H9 (cell line): ENCODE results near the gene PCDH9. TPM values are rescaled to one million over a fixed set of nuclear protein-coding genes. Genes with fewer than 3 reads are reported as not detected.

ENCODE experiments used
- DNase-seq: peaks from one replicate; pipeline ENCODE4 v3.0.0-alpha.2; 2017
- H2AFZ ChIP-seq: one replicate; pipeline ENCODE4 v1.6.1; 2013; ENCODE audit warnings: mild to moderate bottlenecking, low read length, control low read depth, moderate library complexity
- H2AK5ac ChIP-seq: 2 replicates; pipeline ENCODE4 v1.6.1; 2013; ENCODE audit warnings: low read length, control low read depth, mixed read lengths; ENCODE audit not compliant: insufficient read length
- H2BK120ac ChIP-seq: one replicate; pipeline ENCODE4 v1.6.1; 2013; ENCODE audit warnings: low read depth, mild to moderate bottlenecking, low read length, control low read depth, inconsistent platforms; ENCODE audit not compliant: poor library complexity, severe bottlenecking
- H2BK12ac ChIP-seq: 2 replicates; pipeline ENCODE4 v1.6.1; 2013; ENCODE audit warnings: low read length, control low read depth, mixed read lengths, low read depth; ENCODE audit not compliant: insufficient read length
- H2BK15ac ChIP-seq: 2 replicates; pipeline ENCODE4 v1.6.1; 2013; ENCODE audit warnings: low read depth, low read length, control low read depth
- H2BK20ac ChIP-seq: one replicate; pipeline ENCODE4 v1.6.1; 2013; ENCODE audit warnings: low read depth, mild to moderate bottlenecking, low read length, control low read depth, inconsistent platforms; ENCODE audit not compliant: poor library complexity, severe bottlenecking
- H2BK5ac ChIP-seq: 2 replicates; pipeline ENCODE4 v1.6.1; 2013; ENCODE audit warnings: low read length, control low read depth, mixed read lengths; ENCODE audit not compliant: insufficient read length
- H3K14ac ChIP-seq: 2 replicates; pipeline ENCODE4 v1.6.1; 2013; ENCODE audit warnings: low read length, control low read depth; ENCODE audit not compliant: insufficient read depth
- H3K18ac ChIP-seq: 2 replicates; pipeline ENCODE4 v1.6.1; 2013; ENCODE audit warnings: low read depth, mild to moderate bottlenecking, mixed read lengths, low read length, control low read depth; ENCODE audit not compliant: insufficient read length
- H3K23ac ChIP-seq: 2 replicates; pipeline ENCODE4 v1.6.1; 2013; ENCODE audit warnings: low read length, control low read depth, mixed read lengths, low read depth; ENCODE audit not compliant: insufficient read length
- H3K23me2 ChIP-seq: 2 replicates; pipeline ENCODE4 v1.6.1; 2013; ENCODE audit warnings: low read depth, mild to moderate bottlenecking, mixed read lengths, low read length, control low read depth; ENCODE audit not compliant: insufficient read length, poor library complexity, severe bottlenecking
- H3K27ac ChIP-seq: 2 replicates; pipeline ENCODE4 v1.5.1; 2013; ENCODE audit warnings: low read length, control low read depth, mixed read lengths, low read depth; ENCODE audit not compliant: insufficient read length
- H3K27me3 ChIP-seq: 2 replicates; pipeline ENCODE4 v1.6.1; 2013; ENCODE audit warnings: low read length, control low read depth, inconsistent platforms; ENCODE audit not compliant: insufficient read depth
- H3K4ac ChIP-seq: 2 replicates; pipeline ENCODE4 v1.6.1; 2013; ENCODE audit warnings: low read depth, mild to moderate bottlenecking, control low read depth, inconsistent platforms, low read length, moderate library complexity
- H3K4me1 ChIP-seq: 2 replicates; pipeline ENCODE4 v1.6.1; 2013; ENCODE audit warnings: low read length, control low read depth, inconsistent platforms; ENCODE audit not compliant: insufficient read depth
- H3K4me2 ChIP-seq: 2 replicates; pipeline ENCODE4 v1.6.1; 2013; ENCODE audit warnings: low read length, control low read depth, mixed read lengths; ENCODE audit not compliant: insufficient read length, insufficient read depth
- H3K56ac ChIP-seq: 2 replicates; pipeline ENCODE4 v1.6.1; 2013; ENCODE audit warnings: low read depth, mild to moderate bottlenecking, mixed read lengths, low read length, control low read depth; ENCODE audit not compliant: insufficient read length
- H3K79me1 ChIP-seq: 2 replicates; pipeline ENCODE4 v1.6.1; 2013; ENCODE audit warnings: low read depth, mild to moderate bottlenecking, moderate library complexity, low read length, control low read depth, inconsistent platforms; ENCODE audit not compliant: insufficient read depth, poor library complexity, severe bottlenecking
- H3K79me2 ChIP-seq: 2 replicates; pipeline ENCODE4 v1.6.1; 2013; ENCODE audit warnings: low read length, control low read depth, inconsistent platforms; ENCODE audit not compliant: insufficient read depth
- H3K9ac ChIP-seq: 2 replicates; pipeline ENCODE4 v1.6.1; 2013; ENCODE audit warnings: low read length, control low read depth, mixed read lengths; ENCODE audit not compliant: insufficient read length; ENCODE audit errors: extremely low read depth
- H3K9me3 ChIP-seq: one replicate; pipeline ENCODE4 v1.6.1; 2013; ENCODE audit warnings: low read depth, low read length, inconsistent platforms; ENCODE audit not compliant: control insufficient read depth
- H3T11ph ChIP-seq: one replicate; pipeline ENCODE4 v1.6.1; 2013; ENCODE audit warnings: mild to moderate bottlenecking, low read length, control low read depth, inconsistent platforms
- H4K20me1 ChIP-seq: one replicate; pipeline ENCODE4 v1.6.1; 2013; ENCODE audit not compliant: control insufficient read depth, insufficient read length, insufficient read depth
- H4K5ac ChIP-seq: 2 replicates; pipeline ENCODE4 v1.6.1; 2013; ENCODE audit warnings: low read depth, mild to moderate bottlenecking, mixed read lengths, low read length, control low read depth; ENCODE audit not compliant: insufficient read length
- H4K8ac ChIP-seq: replicated peaks from 2 replicates; pipeline ENCODE4 v1.6.1; 2013; ENCODE audit warnings: low read length, control low read depth, mixed read lengths, low read depth; ENCODE audit not compliant: insufficient read length
- H4K91ac ChIP-seq: 2 replicates; pipeline ENCODE4 v1.6.1; 2013; ENCODE audit warnings: low read depth, mild to moderate bottlenecking, moderate library complexity, mixed read lengths, low read length, control low read depth; ENCODE audit not compliant: insufficient read length
- H3K27ac Mint-ChIP-seq, 3 experiments: 2 replicates in 2 of 3; 3 replicates in 1 of 3; pipeline ENCODE4 v1.8.0; 2020 to 2021; ENCODE audit warnings: mixed read lengths in 3 of 3, mild to moderate bottlenecking in 1 of 3, moderate library complexity in 1 of 3
- H3K27me3 Mint-ChIP-seq: 2 replicates; pipeline ENCODE4 v1.8.0; 2021; ENCODE audit warnings: low read depth, mild to moderate bottlenecking, moderate library complexity, mixed read lengths
- H3K36me3 Mint-ChIP-seq, 3 experiments: 2 replicates in 2 of 3; 3 replicates in 1 of 3; pipeline ENCODE4 v1.8.0; 2020 to 2021; ENCODE audit warnings: low read depth in 3 of 3, mixed read lengths in 3 of 3; ENCODE audit not compliant: insufficient read depth in 1 of 3
- H3K4me1 Mint-ChIP-seq, 2 experiments: 2 replicates each; pipeline ENCODE4 v1.8.0; 2020; ENCODE audit warnings: mixed read lengths in 2 of 2
- H3K4me3 Mint-ChIP-seq, 2 experiments: 2 replicates in 1 of 2; 3 replicates in 1 of 2; pipeline ENCODE4 v1.8.0; 2020 to 2021; ENCODE audit warnings: mild to moderate bottlenecking in 2 of 2, mixed read lengths in 2 of 2, moderate library complexity in 1 of 2
- H3K9me3 Mint-ChIP-seq, 2 experiments: 2 replicates in 1 of 2; 3 replicates in 1 of 2; pipeline ENCODE4 v1.8.0; 2020; ENCODE audit warnings: mild to moderate bottlenecking in 2 of 2, mixed read lengths in 2 of 2, moderate library complexity in 1 of 2
- WGBS: extraction: QIAGEN DNeasy Blood & Tissue Kit; methylation state at CpG from one replicate; pipeline ENCODE4 v1.1.7; 2013; ENCODE audit warnings: missing lambda C conversion rate, low lambda C conversion rate, mixed read lengths; ENCODE audit not compliant: insufficient read length; ENCODE audit errors: extremely low coverage; 5-methylcytosine and 5-hydroxymethylcytosine counted together
- total RNA-seq: library from RNA; stranded (reverse); gene quantifications from 2 replicates; pipeline ENCODE4 v1.2.1, GENCODE V29; 2021
- TF ChIP-seq, protein P1 (sequence below): fragments of 200-600 bp; sonication (generic); conservative IDR thresholded peaks from 3 replicates; pipeline ENCODE4 v1.8.0; 2021; ENCODE audit warnings: antibody characterized with exemption, mild to moderate bottlenecking

The PCDH9 gene
- total RNA-seq, 1 experiment from 2014 or later = 0.11 TPM

DNA sequence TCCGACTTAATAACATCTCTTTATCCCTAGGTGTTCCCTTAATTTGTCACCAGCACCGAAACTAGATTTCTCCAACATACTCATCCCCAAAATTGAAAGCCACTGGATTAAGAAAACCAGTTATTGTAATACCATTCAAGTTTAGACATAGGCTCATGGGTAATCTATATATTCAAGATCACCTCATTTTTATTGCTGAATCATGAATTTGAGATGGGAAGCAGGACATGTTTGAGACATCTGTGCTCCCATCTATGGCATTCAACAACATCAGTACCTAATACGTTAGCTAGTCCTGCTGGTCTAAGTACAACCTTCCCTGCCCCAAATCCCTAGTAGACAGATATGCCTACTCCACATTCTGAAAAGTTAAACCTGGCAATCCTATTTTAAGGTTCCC, 820.6 kb downstream of the PCDH9 start:
- H3K4me2 ChIP-seq = no peak overlapping the region
- Mint-ChIP-seq H3K27ac (no peak overlapping the region; a peak in 1 of 7 replicates), H3K4me1 (peaks cover 6 to 12% of the 10 kb centered on the region in 2 experiments), H3K4me3 (no peak overlapping the region), H3K9me3 (no peaks in the 10 kb centered on the region), H3K27me3 (no peaks in the 10 kb centered on the region), H3K36me3 (no peaks in the 10 kb centered on the region)
- no peak overlapping the region for H2AK5ac ChIP-seq
- TF ChIP-seq, protein P1, sequence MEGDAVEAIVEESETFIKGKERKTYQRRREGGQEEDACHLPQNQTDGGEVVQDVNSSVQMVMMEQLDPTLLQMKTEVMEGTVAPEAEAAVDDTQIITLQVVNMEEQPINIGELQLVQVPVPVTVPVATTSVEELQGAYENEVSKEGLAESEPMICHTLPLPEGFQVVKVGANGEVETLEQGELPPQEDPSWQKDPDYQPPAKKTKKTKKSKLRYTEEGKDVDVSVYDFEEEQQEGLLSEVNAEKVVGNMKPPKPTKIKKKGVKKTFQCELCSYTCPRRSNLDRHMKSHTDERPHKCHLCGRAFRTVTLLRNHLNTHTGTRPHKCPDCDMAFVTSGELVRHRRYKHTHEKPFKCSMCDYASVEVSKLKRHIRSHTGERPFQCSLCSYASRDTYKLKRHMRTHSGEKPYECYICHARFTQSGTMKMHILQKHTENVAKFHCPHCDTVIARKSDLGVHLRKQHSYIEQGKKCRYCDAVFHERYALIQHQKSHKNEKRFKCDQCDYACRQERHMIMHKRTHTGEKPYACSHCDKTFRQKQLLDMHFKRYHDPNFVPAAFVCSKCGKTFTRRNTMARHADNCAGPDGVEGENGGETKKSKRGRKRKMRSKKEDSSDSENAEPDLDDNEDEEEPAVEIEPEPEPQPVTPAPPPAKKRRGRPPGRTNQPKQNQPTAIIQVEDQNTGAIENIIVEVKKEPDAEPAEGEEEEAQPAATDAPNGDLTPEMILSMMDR = no peak
- no CpG with 5 or more reads among the region's 3 CpGs for WGBS
- no peak overlapping the region for H2BK15ac ChIP-seq
- no peak overlapping the region for H3T11ph ChIP-seq
- no peak overlapping the region for H4K8ac ChIP-seq
- no peak overlapping the region for H3K56ac ChIP-seq
- no peaks in the 10 kb centered on the region for H3K9me3 ChIP-seq
- no peaks in the 10 kb centered on the region for H3K27me3 ChIP-seq
- no peaks in the 10 kb centered on the region for H3K23me2 ChIP-seq
- H2BK20ac ChIP-seq = no peak overlapping the region
- no peak overlapping the region for H3K27ac ChIP-seq
- no peaks in the 10 kb centered on the region for H3K79me2 ChIP-seq
- H2BK5ac ChIP-seq = no peak overlapping the region
- no peak overlapping the region for H3K23ac ChIP-seq
- H3K18ac ChIP-seq = no peak overlapping the region
- no peak overlapping the region for H4K91ac ChIP-seq
- no peak for DNase-seq
- no peaks in the 10 kb centered on the region for H3K79me1 ChIP-seq
- H4K20me1 ChIP-seq = no peaks in the 10 kb centered on the region
- H3K14ac ChIP-seq = no peak overlapping the region
- no peak overlapping the region for H2BK12ac ChIP-seq
- H2AFZ ChIP-seq = no peak overlapping the region
- H3K4ac ChIP-seq = no peak overlapping the region
- no peaks in the 10 kb centered on the region; the same call in 1 of the 2 replicates for H3K4me1 ChIP-seq
- no peak overlapping the region for H4K5ac ChIP-seq
- H3K9ac ChIP-seq = no peak overlapping the region
- H2BK120ac ChIP-seq = no peak overlapping the region
